HCT116 (cell line): ENCODE measurements around the gene DCTN2.

ENCODE experiments used
- EGR1 ChIP-seq: IDR thresholded peaks from 2 replicates; pipeline ENCODE4 v1.6.1; 2012; ENCODE audit warnings: low read depth
- ELF1 ChIP-seq: IDR thresholded peaks from 2 replicates; pipeline ENCODE4 v1.6.1; 2012; ENCODE audit warnings: low read depth, borderline replicate concordance
- JUND ChIP-seq: IDR thresholded peaks from 2 replicates; pipeline ENCODE4 v1.6.1; 2012
- POLR2A ChIP-seq: IDR thresholded peaks from 2 replicates; pipeline ENCODE4 v1.7.0; 2011; ENCODE audit warnings: borderline replicate concordance; ENCODE audit not compliant: insufficient read depth, insufficient read length; ENCODE audit errors: extremely low read depth
- RAD21 ChIP-seq: IDR thresholded peaks from 2 replicates; pipeline ENCODE4 v1.6.1; 2012; ENCODE audit warnings: low read depth, mild to moderate bottlenecking
- SP1 ChIP-seq: IDR thresholded peaks from 2 replicates; pipeline ENCODE4 v1.6.1; 2012; ENCODE audit warnings: low read depth
- SRF ChIP-seq: IDR thresholded peaks from 2 replicates; pipeline ENCODE4 v1.6.1; 2012; ENCODE audit warnings: low read depth
- TF ChIP-seq, protein P1 (sequence below): IDR thresholded peaks from 2 replicates; pipeline ENCODE4 v1.6.1; 2012; ENCODE audit warnings: low read depth
- TF ChIP-seq, protein P2 (sequence below), 3 experiments: fragments of 200-600 bp in 1 of 3; sonication (generic) in 1 of 3; IDR thresholded peaks in 2 of 3; conservative IDR thresholded peaks in 1 of 3; 2 replicates each; pipeline ENCODE4 v1.5.1; 2012 to 2017; ENCODE audit warnings: low read depth in 2 of 3, low read length in 2 of 3, antibody characterized with exemption in 1 of 3, borderline replicate concordance in 1 of 3, control low read depth in 1 of 3, mild to moderate bottlenecking in 1 of 3, mixed read lengths in 1 of 3, mixed run types in 1 of 3, moderate library complexity in 1 of 3; ENCODE audit not compliant: insufficient read depth in 1 of 3
- TF ChIP-seq, protein P3 (sequence below): IDR thresholded peaks from 2 replicates; pipeline ENCODE4 v1.6.1; 2012

DNA sequence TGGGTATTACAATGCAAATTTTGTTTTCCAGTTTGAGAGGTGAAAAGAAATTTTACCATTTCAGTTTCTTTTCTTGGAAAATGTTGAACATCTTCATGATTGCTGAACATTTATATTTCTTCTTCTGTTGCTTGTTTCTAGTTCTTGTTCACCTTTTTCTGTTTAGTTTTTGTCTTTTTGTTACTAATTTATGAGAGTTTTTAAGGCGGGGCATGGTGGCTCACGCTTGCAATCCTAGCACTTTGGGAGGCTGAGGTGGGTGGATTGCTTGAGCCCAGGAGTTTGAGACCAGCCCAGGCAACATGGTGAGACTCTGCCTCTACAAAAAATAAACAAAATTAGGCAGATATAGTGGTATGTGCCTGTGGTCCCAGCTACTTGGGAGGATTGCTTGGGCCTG is 13.5 kb upstream of the DCTN2 start:
- TF ChIP-seq RAD21 = no peak
- no peak for TF ChIP-seq EGR1
- no peak for TF ChIP-seq POLR2A
- TF ChIP-seq, protein P1, sequence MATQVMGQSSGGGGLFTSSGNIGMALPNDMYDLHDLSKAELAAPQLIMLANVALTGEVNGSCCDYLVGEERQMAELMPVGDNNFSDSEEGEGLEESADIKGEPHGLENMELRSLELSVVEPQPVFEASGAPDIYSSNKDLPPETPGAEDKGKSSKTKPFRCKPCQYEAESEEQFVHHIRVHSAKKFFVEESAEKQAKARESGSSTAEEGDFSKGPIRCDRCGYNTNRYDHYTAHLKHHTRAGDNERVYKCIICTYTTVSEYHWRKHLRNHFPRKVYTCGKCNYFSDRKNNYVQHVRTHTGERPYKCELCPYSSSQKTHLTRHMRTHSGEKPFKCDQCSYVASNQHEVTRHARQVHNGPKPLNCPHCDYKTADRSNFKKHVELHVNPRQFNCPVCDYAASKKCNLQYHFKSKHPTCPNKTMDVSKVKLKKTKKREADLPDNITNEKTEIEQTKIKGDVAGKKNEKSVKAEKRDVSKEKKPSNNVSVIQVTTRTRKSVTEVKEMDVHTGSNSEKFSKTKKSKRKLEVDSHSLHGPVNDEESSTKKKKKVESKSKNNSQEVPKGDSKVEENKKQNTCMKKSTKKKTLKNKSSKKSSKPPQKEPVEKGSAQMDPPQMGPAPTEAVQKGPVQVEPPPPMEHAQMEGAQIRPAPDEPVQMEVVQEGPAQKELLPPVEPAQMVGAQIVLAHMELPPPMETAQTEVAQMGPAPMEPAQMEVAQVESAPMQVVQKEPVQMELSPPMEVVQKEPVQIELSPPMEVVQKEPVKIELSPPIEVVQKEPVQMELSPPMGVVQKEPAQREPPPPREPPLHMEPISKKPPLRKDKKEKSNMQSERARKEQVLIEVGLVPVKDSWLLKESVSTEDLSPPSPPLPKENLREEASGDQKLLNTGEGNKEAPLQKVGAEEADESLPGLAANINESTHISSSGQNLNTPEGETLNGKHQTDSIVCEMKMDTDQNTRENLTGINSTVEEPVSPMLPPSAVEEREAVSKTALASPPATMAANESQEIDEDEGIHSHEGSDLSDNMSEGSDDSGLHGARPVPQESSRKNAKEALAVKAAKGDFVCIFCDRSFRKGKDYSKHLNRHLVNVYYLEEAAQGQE = no peak
- TF ChIP-seq, protein P2, sequence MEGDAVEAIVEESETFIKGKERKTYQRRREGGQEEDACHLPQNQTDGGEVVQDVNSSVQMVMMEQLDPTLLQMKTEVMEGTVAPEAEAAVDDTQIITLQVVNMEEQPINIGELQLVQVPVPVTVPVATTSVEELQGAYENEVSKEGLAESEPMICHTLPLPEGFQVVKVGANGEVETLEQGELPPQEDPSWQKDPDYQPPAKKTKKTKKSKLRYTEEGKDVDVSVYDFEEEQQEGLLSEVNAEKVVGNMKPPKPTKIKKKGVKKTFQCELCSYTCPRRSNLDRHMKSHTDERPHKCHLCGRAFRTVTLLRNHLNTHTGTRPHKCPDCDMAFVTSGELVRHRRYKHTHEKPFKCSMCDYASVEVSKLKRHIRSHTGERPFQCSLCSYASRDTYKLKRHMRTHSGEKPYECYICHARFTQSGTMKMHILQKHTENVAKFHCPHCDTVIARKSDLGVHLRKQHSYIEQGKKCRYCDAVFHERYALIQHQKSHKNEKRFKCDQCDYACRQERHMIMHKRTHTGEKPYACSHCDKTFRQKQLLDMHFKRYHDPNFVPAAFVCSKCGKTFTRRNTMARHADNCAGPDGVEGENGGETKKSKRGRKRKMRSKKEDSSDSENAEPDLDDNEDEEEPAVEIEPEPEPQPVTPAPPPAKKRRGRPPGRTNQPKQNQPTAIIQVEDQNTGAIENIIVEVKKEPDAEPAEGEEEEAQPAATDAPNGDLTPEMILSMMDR (IDR thresholded peaks at IDR 0.05 in 2 of 3, conservative IDR thresholded peaks at IDR 0.05 in 1 of 3; ENCODE audit: borderline replicate concordance in 1 of 3, insufficient read depth in 1 of 3, low read depth in 2 of 3, low read length in 2 of 3) = no peak
- no peak for TF ChIP-seq JUND
- TF ChIP-seq, protein P3, sequence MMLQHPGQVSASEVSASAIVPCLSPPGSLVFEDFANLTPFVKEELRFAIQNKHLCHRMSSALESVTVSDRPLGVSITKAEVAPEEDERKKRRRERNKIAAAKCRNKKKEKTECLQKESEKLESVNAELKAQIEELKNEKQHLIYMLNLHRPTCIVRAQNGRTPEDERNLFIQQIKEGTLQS = no peak
- TF ChIP-seq ELF1 = no peak
- no peak for TF ChIP-seq SRF
- TF ChIP-seq SP1 = no peak
